NCI-H510A treated with DMSO at 0.1 percent for 48 hours (cell line): ENCODE data around the gene FCHO2.

Source experiments
- DNase-seq: peaks from one replicate; lab custom pipeline; 2025; lab: John Stamatoyannopoulos, UW

The FCHO2 gene

GRCh38 chr5:73114044-73114688 is 158.3 kb downstream of the FCHO2 start:
- DNase-seq: no peak

- DNase-seq: no peak
Measured at GRCh38 chr5:73115399-73116051, 159.7 kb downstream of the FCHO2 start.

- DNase-seq: no peak
Measured at GRCh38 chr5:73116506-73116905, 160.7 kb downstream of the FCHO2 start.

GRCh38 chr5:73117088-73117740 is 161.4 kb downstream of the FCHO2 start:
- DNase-seq: no peak

- DNase-seq: peak; percentile 38
Measured at GRCh38 chr5:73118391-73118973, 162.6 kb downstream of the FCHO2 start.

GRCh38 chr5:73119451-73120157 is 163.8 kb downstream of the FCHO2 start:
- DNase-seq: no peak

GRCh38 chr5:73120222-73121118 is 164.6 kb downstream of the FCHO2 start, which contains the start of gene TMEM171:
Gene TMEM171 (plus strand): TSS chr5:73120575. CDS start chr5:73123374, 2,799 bp downstream.
- peak; percentile 7 for DNase-seq

GRCh38 chr5:73121119-73121463 is 165.2 kb downstream of the FCHO2 start:
- no peak for DNase-seq

- DNase-seq: no peak
Measured at GRCh38 chr5:73122875-73123810, 167.3 kb downstream of the FCHO2 start.

GRCh38 chr5:73125289-73125688 is 169.4 kb downstream of the FCHO2 start:
- no peak for DNase-seq

- no peak for DNase-seq
Measured at GRCh38 chr5:73126381-73126780, 170.5 kb downstream of the FCHO2 start.

GRCh38 chr5:73126957-73127356 is 171.1 kb downstream of the FCHO2 start:
- no peak for DNase-seq

- no peak for DNase-seq
Measured at GRCh38 chr5:73129143-73129542, 173.3 kb downstream of the FCHO2 start.

GRCh38 chr5:73130811-73131210 is 175.0 kb downstream of the FCHO2 start:
- no peak for DNase-seq

GRCh38 chr5:73131711-73132425 is 176.0 kb downstream of the FCHO2 start:
- DNase-seq: no peak

- no peak for DNase-seq
Measured at GRCh38 chr5:73132759-73133158, 176.9 kb downstream of the FCHO2 start.

GRCh38 chr5:73135021-73135420 is 179.2 kb downstream of the FCHO2 start:
- no peak for DNase-seq

- no peak for DNase-seq
Measured at GRCh38 chr5:73135429-73136054, 179.7 kb downstream of the FCHO2 start.

- no peak for DNase-seq
Measured at GRCh38 chr5:73136055-73136562, 180.3 kb downstream of the FCHO2 start.
